T-helper 17 cell (primary cell): ENCODE results near the gene SLC12A6. TPM values are rescaled to one million over a fixed set of nuclear protein-coding genes. Genes with fewer than 3 reads are reported as not detected.
"Not testable (repeated sequence)": the region's sequence is repeated elsewhere in the genome, so short reads cannot be mapped to it uniquely, and the experiment has no call there.

Experiments
- ATAC-seq: fragments of 150-1000 bp; cut with Tn5 transposase; 2 replicates; pipeline ENCODE4 v1.10.0; 2021; ENCODE audit warnings: mild to moderate bottlenecking, moderate library complexity
- DNase-seq, 3 donors: peaks; one replicate each; pipeline versions ENCODE4 v3.0.0 to v3.0.0-alpha.2; 2020 to 2021
- H3K9me3 ChIP-seq: one replicate; pipeline ENCODE4 v1.7.0; 2013; ENCODE audit warnings: low read length, mild to moderate bottlenecking; ENCODE audit not compliant: control insufficient read depth, poor library complexity, severe bottlenecking
- H3K27ac Mint-ChIP-seq: one replicate; pipeline ENCODE4 v1.8.0; 2022; ENCODE audit warnings: mild to moderate bottlenecking, moderate library complexity, mixed read lengths
- H3K27me3 Mint-ChIP-seq: one replicate; pipeline ENCODE4 v1.8.0; 2022; ENCODE audit warnings: mixed read lengths
- H3K36me3 Mint-ChIP-seq: one replicate; pipeline ENCODE4 v1.8.0; 2022; ENCODE audit warnings: low read depth, mixed read lengths
- H3K4me1 Mint-ChIP-seq: one replicate; pipeline ENCODE4 v1.8.0; 2022; ENCODE audit warnings: mild to moderate bottlenecking, mixed read lengths
- H3K4me3 Mint-ChIP-seq: one replicate; pipeline ENCODE4 v1.8.0; 2022; ENCODE audit warnings: mild to moderate bottlenecking, moderate library complexity, mixed read lengths
- total RNA-seq, 4 donors: library from RNA in 2 of 4; stranded (reverse) in 2 of 4; gene quantifications; one replicate each; pipeline ENCODE4 v1.2.3 and lab custom pipeline; 2022 to 2026

The SLC12A6 gene
- total RNA-seq, 2 donors from 2014 or later: 57.9 to 69.2 TPM

DNA sequence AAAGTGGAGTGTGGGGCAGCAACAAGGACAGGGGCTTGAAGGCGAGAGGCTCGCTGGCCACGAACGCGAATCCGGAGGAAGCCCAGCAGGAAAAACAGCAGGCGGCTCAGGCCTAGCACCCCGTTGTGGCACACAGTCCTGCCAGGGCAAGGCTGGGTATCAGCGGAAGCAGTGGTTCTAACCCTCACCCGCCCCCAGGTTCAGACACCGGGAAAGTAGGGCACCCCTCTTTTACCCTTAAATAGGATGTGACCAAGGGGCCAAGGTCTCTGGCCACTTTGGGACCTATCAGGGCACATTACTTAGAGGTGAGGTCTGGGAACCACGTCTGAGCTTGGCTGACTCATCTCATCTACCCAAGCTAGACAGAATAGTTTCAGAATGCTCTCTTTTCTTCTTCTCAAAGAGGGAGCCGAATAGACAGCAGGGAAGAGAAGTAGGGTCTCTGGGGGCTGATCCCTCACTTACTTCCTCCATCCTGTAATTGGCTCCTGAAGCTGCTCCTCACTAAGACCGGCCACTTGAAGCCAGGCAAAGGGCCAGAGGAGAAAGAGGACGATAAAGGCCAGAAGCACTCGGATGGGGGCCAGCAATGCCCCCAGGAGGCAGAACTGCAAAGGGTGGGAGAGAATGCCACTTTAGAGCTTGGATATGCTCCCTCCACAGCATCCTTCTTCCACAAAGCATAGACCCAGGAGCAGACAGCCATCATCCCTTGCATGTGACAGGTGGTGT, 27.7 kb upstream of the SLC12A6 start:
- peaks cover 4% of the 10 kb centered on the region for H3K36me3 Mint-ChIP-seq
- H3K27ac Mint-ChIP-seq: peak overlapping the region; percentile 88
- peak overlapping the region; percentile 98 for H3K4me3 Mint-ChIP-seq
- no peaks in the 10 kb centered on the region for H3K9me3 ChIP-seq
- DNase-seq: peak in 1 of 3 donors; percentile 17
- ATAC-seq: no peak
- peaks cover 42% of the 10 kb centered on the region for H3K4me1 Mint-ChIP-seq
- no peaks in the 10 kb centered on the region for H3K27me3 Mint-ChIP-seq

DNA sequence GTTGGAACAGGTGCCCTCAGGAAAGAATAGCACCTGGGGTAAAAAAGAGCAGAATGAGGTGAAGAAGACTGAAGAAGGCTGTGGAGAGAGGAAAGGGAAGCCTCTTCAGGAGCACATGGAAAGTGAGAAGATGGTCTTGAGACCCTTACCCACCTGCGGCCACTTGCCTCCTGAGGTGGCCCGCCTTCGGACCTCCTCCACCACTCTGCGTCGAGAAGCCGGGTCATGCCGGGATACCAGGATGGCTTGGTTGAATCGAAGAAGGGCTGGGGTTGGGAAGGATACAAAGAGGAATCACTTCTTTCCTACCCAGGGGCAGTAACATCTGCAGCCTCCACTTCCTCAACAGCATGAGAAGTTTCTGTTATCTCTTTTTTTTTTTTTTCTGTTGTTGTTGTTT, 26.5 kb upstream of the SLC12A6 start:
- Mint-ChIP-seq H3K36me3 (peaks cover 4% of the 10 kb centered on the region), H3K4me3 (no peak overlapping the region), H3K4me1 (peaks cover 38% of the 10 kb centered on the region), H3K27me3 (no peaks in the 10 kb centered on the region), H3K27ac (peak overlapping the region; percentile 9)
- no peaks in the 10 kb centered on the region for H3K9me3 ChIP-seq
- ATAC-seq: no peak
- no peak for DNase-seq

- DNase-seq: no peak
- Mint-ChIP-seq H3K4me1 (peaks cover 27% of the 10 kb centered on the region), H3K27me3 (no peaks in the 10 kb centered on the region), H3K36me3 (peaks cover 6% of the 10 kb centered on the region), H3K27ac (peak overlapping the region; percentile 93), H3K4me3 (no peak overlapping the region)
- ATAC-seq: no peak
- no peaks in the 10 kb centered on the region for H3K9me3 ChIP-seq
Observed at GRCh38 chr15:34362047-34362773, 24.6 kb upstream of the SLC12A6 start.

GRCh38 chr15:34361278-34361677, 23.7 kb upstream of the SLC12A6 start:
- Mint-ChIP-seq H3K4me3 (no peak overlapping the region), H3K27me3 (no peaks in the 10 kb centered on the region), H3K36me3 (peaks cover 6% of the 10 kb centered on the region), H3K27ac (peak overlapping the region; percentile 24), H3K4me1 (peaks cover 22% of the 10 kb centered on the region)
- no peaks in the 10 kb centered on the region for H3K9me3 ChIP-seq
- DNase-seq (no peak), ATAC-seq (no peak)

DNA sequence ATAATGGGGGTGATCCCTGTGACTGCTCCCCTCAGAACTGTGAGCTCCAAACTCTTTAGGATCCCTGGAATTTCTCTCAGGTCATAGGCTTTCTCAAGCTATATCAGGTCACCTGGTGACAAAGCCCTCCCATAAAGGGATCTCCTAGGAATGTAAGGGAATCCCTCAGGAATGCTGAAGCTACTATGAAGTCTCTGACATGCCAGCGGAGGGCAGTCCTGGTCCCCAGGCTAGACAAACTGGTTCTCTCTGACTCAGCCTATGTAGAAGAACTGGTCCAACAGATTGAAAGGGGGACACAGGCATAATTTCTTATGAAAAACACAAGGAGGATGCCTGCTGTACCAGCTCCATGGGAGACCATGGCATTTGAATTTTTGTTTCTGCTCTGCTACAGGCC, 22.7 kb upstream of the SLC12A6 start:
- ATAC-seq: no peak
- DNase-seq: no peak
- Mint-ChIP-seq H3K4me1 (peaks cover 12% of the 10 kb centered on the region), H3K36me3 (peaks cover 9% of the 10 kb centered on the region), H3K27me3 (no peaks in the 10 kb centered on the region), H3K4me3 (no peak overlapping the region), H3K27ac (no peak overlapping the region)
- H3K9me3 ChIP-seq: no peaks in the 10 kb centered on the region

GRCh38 chr15:34359416-34359815, 21.8 kb upstream of the SLC12A6 start:
- no peaks in the 10 kb centered on the region for H3K9me3 ChIP-seq
- no peak overlapping the region for H3K27ac Mint-ChIP-seq
- peaks cover 9% of the 10 kb centered on the region for H3K36me3 Mint-ChIP-seq
- no peaks in the 10 kb centered on the region for H3K27me3 Mint-ChIP-seq
- H3K4me3 Mint-ChIP-seq: no peak overlapping the region
- peaks cover 7% of the 10 kb centered on the region for H3K4me1 Mint-ChIP-seq
- no peak for DNase-seq
- ATAC-seq: no peak

- Mint-ChIP-seq H3K27ac (no peak overlapping the region), H3K4me3 (no peak overlapping the region), H3K27me3 (no peaks in the 10 kb centered on the region), H3K36me3 (peaks cover 9% of the 10 kb centered on the region), H3K4me1 (peaks cover 7% of the 10 kb centered on the region)
- ATAC-seq (no peak), DNase-seq (no peak)
- H3K9me3 ChIP-seq: no peaks in the 10 kb centered on the region
Observed at GRCh38 chr15:34358948-34359347, 21.4 kb upstream of the SLC12A6 start.

DNA sequence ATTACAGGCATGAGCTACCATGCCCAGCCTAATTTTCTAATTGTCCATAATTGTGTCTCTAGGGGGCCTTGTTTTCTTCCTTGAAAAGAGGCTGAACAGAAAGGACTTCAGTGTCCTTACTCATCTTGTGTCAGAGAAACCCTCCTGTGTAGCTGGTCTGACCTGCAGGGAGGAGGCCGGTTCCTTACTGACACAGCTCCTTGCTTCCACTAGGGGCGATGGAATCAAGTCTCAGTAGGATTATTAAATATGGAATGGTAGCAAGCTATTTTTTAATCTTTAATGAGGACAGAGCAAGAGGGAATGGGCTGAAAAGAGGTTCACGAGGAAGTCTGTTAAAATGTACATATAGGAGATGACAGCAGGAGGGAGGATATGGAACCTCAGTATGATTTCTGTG, 20.8 kb upstream of the SLC12A6 start:
- Mint-ChIP-seq H3K36me3 (peaks cover 9% of the 10 kb centered on the region), H3K4me3 (no peak overlapping the region), H3K27me3 (no peaks in the 10 kb centered on the region), H3K4me1 (peaks cover 7% of the 10 kb centered on the region), H3K27ac (no peak overlapping the region)
- ATAC-seq (no peak), DNase-seq (no peak)
- H3K9me3 ChIP-seq: no peaks in the 10 kb centered on the region

DNA sequence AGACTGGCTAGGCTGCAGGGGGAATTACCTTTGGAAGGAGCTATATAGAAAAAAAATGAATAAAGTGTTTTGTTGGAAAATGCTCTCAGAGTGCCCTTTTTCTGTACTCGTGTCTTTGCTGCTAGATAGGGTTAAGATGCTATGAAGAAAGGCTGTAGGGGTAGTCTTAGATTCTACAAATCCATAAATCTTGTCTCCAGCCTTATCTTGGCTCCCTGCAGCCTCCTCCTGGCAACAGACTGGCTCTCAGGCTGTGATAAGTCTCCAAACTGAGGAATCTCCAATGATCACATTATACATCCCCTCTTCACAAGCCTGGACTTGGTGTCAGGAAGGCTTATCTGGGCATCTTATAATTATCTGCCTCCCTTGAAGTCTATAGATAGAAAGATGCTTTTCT, 20.1 kb upstream of the SLC12A6 start:
- no peak for DNase-seq
- Mint-ChIP-seq H3K4me1 (peaks cover 2% of the 10 kb centered on the region), H3K27ac (no peak overlapping the region), H3K4me3 (no peak overlapping the region), H3K27me3 (no peaks in the 10 kb centered on the region), H3K36me3 (peaks cover 9% of the 10 kb centered on the region)
- H3K9me3 ChIP-seq: no peaks in the 10 kb centered on the region
- no peak for ATAC-seq

DNA sequence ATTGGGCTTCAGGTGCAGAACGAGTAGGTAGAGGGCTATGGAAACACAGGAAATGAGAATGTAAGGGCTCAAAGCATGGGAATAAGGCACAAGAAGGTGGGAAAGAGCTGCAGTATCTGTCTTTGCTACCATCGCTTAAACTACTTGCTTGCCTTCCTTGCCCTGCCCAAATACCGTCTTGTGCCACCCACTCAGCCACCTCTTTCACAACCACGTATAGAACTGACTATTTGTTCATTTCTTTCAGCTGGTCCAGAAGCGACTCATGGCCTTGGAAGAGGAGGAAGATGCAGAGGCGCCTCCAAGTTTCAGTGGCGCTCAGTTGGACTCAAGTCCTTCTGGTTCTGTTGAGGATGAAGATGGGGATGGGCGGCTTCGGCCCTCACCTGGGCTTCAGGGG, 17.7 kb upstream of the SLC12A6 start:
- no peaks in the 10 kb centered on the region for H3K9me3 ChIP-seq
- Mint-ChIP-seq H3K4me3 (no peak overlapping the region), H3K27me3 (no peaks in the 10 kb centered on the region), H3K4me1 (peaks cover 1% of the 10 kb centered on the region), H3K27ac (no peak overlapping the region), H3K36me3 (peaks cover 10% of the 10 kb centered on the region)
- no peak for ATAC-seq
- no peak for DNase-seq

GRCh38 chr15:34354286-34354685, 16.7 kb upstream of the SLC12A6 start:
- Mint-ChIP-seq H3K27ac (no peak overlapping the region), H3K4me1 (peaks cover 3% of the 10 kb centered on the region), H3K27me3 (no peaks in the 10 kb centered on the region), H3K36me3 (peaks cover 10% of the 10 kb centered on the region), H3K4me3 (no peak overlapping the region)
- ATAC-seq (no peak), DNase-seq (no peak)
- H3K9me3 ChIP-seq: no peaks in the 10 kb centered on the region

GRCh38 chr15:34353627-34354026, 16.0 kb upstream of the SLC12A6 start:
- H3K36me3 Mint-ChIP-seq: peaks cover 10% of the 10 kb centered on the region
- DNase-seq: no peak
- ATAC-seq: no peak
- no peak overlapping the region for H3K27ac Mint-ChIP-seq
- no peak overlapping the region for H3K4me3 Mint-ChIP-seq
- H3K4me1 Mint-ChIP-seq: peaks cover 3% of the 10 kb centered on the region
- no peaks in the 10 kb centered on the region for H3K27me3 Mint-ChIP-seq
- no peaks in the 10 kb centered on the region for H3K9me3 ChIP-seq

DNA sequence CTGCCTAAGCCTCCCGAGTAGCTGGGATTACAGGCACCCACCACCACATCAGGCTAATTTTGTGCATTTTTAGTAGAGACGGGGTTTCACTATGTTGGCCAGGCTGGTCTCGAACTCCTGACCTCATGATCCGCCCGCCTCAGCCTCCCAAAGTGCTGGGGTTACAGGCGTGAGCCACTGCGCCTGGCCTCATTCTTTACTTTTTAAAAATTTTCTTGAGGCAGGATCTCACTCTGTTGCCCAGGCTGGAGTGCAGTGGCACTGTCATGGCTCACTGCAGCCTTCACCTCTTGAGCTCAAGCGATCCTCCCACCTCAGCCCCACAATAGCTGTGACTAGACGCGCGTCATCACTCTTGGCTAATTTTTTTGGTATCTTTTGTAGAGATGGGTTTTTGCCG, 15.4 kb upstream of the SLC12A6 start:
- not testable (repeated sequence) for H3K4me3 Mint-ChIP-seq, H3K4me1 Mint-ChIP-seq, H3K36me3 Mint-ChIP-seq, DNase-seq, H3K9me3 ChIP-seq, H3K27me3 Mint-ChIP-seq, ATAC-seq, H3K27ac Mint-ChIP-seq

DNA sequence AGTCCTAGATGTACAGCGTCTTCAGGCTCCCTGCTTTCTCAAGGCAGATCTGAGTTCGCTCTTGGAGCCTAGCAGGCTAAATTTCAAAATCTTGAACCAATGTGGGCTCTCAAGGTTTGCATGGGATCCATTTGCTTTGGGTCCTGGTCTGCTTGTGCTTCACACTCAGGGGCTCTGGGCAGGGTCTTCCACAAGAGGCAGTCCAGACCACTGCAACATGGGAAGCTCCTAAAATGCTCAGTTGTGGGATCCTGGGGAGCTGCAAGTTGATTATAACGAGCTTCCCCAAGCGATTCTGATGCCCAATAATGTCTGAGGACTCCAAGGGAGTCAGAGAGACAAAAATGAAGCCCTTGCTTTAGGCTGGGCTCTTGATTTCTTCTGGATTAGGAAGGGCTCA, 12.2 kb upstream of the SLC12A6 start:
- Mint-ChIP-seq H3K4me1 (peaks cover 3% of the 10 kb centered on the region), H3K27me3 (peaks cover 4% of the 10 kb centered on the region), H3K4me3 (no peak overlapping the region), H3K27ac (no peak overlapping the region), H3K36me3 (peaks cover 5% of the 10 kb centered on the region)
- H3K9me3 ChIP-seq: no peaks in the 10 kb centered on the region
- DNase-seq (no peak), ATAC-seq (no peak)
